Cardiac muscle cell (in vitro differentiated cells and primary cell): Measurements from ENCODE around the gene NT5C2. TPM values are rescaled to one million over a fixed set of nuclear protein-coding genes. Genes with fewer than 3 reads are reported as not detected.
A peak's percentile ranks its signal among the peaks of the same experiment; 100 is the strongest.
"Not testable (repeated sequence)": the region's sequence is repeated elsewhere in the genome, so short reads cannot be mapped to it uniquely, and the experiment has no call there.

Source experiments
- DNase-seq, 2 donors: peaks; one replicate each; pipeline versions ENCODE4 v3.0.0 to v3.0.0-alpha.2; 2010 to 2017; ENCODE audit warnings: low read depth in 1 of 2, low spot score in 1 of 2
- H3K27ac ChIP-seq: fragments of 200-600 bp; sonication (generic); 2 replicates; pipeline ENCODE4 v1.5.1; 2016
- H3K27me3 ChIP-seq: fragments of 200-600 bp; sonication (generic); 2 replicates; pipeline ENCODE4 v1.6.0; 2016; ENCODE audit warnings: control low read depth
- H3K36me3 ChIP-seq: fragments of 200-600 bp; sonication (generic); 2 replicates; pipeline ENCODE4 v1.5.1; 2016; ENCODE audit warnings: control low read depth
- H3K4me1 ChIP-seq: fragments of 200-600 bp; sonication (generic); 2 replicates; pipeline ENCODE4 v1.8.1; 2017; ENCODE audit warnings: low read depth, mild to moderate bottlenecking, mixed run types
- H3K4me3 ChIP-seq: fragments of 200-600 bp; sonication (generic); 2 replicates; pipeline ENCODE4 v1.5.1; 2016; ENCODE audit warnings: mild to moderate bottlenecking
- H3K9me3 ChIP-seq: fragments of 200-600 bp; sonication (generic); 2 replicates; pipeline ENCODE4 v1.5.1; 2017; ENCODE audit warnings: low read depth, mild to moderate bottlenecking, control low read depth
- polyA plus RNA-seq: library from polyadenylated mRNA; unstranded; fragments of >200 nt; fragmentation: Nextera tagmentation; extraction: Ambion mirVana; gene quantifications from 2 replicates; pipeline ENCODE4 v1.2.1, GENCODE V29; 2016
- total RNA-seq: library from RNA; depleted of rRNA; stranded (reverse); fragments of >200 nt; gene quantifications from 2 replicates; pipeline ENCODE4 v1.2.3, GENCODE V29; 2016
- TF ChIP-seq, protein P1 (sequence below): IDR thresholded peaks from 2 replicates; pipeline ENCODE4 v1.5.1; 2012; ENCODE audit warnings: low read depth, mild to moderate bottlenecking, low read length

NT5C2 gene
- total and polyA plus RNA-seq, 2 experiments from 2014 or later: 51.1 to 84.0 TPM

DNA sequence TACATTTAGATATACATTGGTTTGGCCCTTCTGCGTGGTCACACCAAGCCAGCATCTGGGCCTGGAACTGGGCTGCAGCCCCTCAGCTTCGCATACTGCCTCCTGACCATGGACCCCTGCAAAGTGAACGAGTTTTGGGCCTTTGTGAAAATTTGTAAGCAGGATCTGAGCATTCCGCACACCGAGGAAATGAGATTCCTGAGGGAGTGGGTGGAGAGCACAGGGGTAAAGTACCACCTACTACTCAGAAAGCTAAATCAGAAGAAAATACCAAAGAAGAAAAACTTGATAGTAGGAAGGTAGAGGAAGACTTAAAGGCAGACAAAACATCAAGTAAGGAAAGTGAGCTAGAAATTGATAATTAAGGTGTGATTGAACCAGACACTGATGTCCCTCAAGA is 22.5 kb upstream of the NT5C2 start:
- H3K27me3 ChIP-seq: no peaks in the 10 kb centered on the region
- H3K9me3 ChIP-seq: no peaks in the 10 kb centered on the region
- TF ChIP-seq, protein P1, sequence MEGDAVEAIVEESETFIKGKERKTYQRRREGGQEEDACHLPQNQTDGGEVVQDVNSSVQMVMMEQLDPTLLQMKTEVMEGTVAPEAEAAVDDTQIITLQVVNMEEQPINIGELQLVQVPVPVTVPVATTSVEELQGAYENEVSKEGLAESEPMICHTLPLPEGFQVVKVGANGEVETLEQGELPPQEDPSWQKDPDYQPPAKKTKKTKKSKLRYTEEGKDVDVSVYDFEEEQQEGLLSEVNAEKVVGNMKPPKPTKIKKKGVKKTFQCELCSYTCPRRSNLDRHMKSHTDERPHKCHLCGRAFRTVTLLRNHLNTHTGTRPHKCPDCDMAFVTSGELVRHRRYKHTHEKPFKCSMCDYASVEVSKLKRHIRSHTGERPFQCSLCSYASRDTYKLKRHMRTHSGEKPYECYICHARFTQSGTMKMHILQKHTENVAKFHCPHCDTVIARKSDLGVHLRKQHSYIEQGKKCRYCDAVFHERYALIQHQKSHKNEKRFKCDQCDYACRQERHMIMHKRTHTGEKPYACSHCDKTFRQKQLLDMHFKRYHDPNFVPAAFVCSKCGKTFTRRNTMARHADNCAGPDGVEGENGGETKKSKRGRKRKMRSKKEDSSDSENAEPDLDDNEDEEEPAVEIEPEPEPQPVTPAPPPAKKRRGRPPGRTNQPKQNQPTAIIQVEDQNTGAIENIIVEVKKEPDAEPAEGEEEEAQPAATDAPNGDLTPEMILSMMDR: no peak
- H3K4me1 ChIP-seq: peaks cover 11% of the 10 kb centered on the region
- DNase-seq: no peak
- H3K36me3 ChIP-seq: no peaks in the 10 kb centered on the region
- H3K27ac ChIP-seq: peak overlapping the region; percentile 78
- H3K4me3 ChIP-seq: no peak overlapping the region

DNA sequence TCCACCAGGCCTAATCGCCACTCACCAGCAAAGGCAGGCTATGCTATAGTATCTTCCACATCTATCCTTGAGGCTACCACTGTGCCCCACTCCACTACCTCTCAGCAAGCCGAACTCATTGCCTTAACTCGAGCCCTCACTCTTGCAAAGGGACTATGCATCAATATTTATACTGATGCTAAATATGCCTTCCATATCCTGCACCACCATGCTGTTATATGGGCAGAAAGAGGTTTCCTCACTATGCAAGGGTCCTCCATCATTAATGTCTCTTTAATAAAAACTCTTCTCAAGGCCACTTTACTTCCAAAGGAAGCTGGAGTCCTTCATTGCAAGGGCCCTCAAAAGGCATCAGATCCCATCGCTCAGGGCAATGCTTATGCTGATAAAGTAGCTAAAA is 17.2 kb upstream of the NT5C2 start:
- not testable (repeated sequence) for H3K4me3 ChIP-seq, H3K27ac ChIP-seq, H3K27me3 ChIP-seq, H3K36me3 ChIP-seq, H3K9me3 ChIP-seq, DNase-seq, H3K4me1 ChIP-seq

DNA sequence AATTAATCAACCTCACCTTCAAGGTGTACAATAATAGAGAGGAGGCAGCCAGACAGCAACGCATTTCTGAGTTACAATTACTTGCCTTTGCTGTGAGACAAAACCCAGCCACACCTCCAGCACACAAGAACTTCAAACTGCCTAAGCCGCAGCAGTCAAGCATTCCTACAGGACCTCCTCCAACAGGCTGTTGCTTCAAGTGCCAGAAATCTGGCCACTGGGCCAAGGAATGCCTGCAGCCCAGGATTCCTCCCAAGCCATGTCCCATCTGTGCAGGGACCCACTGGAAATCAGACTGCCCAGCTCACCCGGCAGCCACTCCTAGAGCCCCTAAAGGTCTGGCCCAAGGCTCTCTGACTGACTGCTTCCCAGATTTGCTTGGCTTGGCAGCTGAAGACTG is 14.6 kb upstream of the NT5C2 start:
- H3K36me3 ChIP-seq, H3K4me1 ChIP-seq, H3K4me3 ChIP-seq, H3K27me3 ChIP-seq, H3K9me3 ChIP-seq: not testable (repeated sequence)
- peak overlapping the region; percentile 39 for H3K27ac ChIP-seq
- DNase-seq: peak; percentile 40 to 70

DNA sequence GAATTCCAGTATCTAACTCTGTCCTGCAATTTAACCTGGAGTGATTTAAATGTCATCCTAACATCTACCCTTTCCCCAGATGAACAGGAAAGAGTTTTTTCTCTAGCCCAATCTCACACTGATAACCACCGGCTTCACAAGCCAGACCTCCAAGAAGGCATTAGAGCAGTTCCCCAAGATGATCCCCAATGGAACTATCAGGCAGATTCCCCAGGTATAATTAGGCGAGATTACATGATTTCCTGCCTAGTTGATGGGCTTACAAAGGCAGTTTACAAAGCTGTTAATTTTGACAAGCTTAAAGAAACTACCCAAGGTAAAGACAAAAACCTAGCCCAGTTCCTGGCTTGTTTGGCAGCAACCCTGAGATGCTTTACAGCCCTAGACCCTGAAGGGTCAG is 14.1 kb upstream of the NT5C2 start:
- Histone ChIP-seq H3K4me3 (no peak overlapping the region), H3K27ac (peak overlapping the region; percentile 39), H3K36me3 (no peaks in the 10 kb centered on the region), H3K27me3 (no peaks in the 10 kb centered on the region), H3K4me1 (no peaks in the 10 kb centered on the region), H3K9me3 (no peaks in the 10 kb centered on the region)
- DNase-seq: no peak
- TF ChIP-seq, protein P1: no peak

DNA sequence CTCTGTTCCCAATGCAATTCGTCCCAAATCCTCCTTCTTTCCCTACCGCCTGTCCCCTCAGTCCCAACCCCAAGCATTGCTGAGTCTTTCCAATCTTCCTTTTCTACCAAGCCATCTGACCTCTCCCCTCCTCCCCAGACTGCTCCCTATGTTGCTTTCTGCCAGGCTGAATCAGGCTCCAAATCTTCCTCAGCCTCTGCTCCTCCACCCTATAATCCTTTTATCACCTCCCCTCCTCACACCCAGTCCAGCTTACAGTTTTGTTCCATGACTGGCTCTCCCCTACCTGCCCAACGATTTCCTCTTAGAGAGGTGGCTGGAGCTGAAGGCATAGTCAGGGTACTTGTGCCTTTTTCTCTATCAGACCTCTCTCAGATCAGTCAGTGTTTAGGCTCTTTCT is 13.6 kb upstream of the NT5C2 start:
- peak overlapping the region; percentile 39 for H3K27ac ChIP-seq
- not testable (repeated sequence) for H3K27me3 ChIP-seq, H3K36me3 ChIP-seq, H3K4me1 ChIP-seq, H3K4me3 ChIP-seq, H3K9me3 ChIP-seq, DNase-seq

DNA sequence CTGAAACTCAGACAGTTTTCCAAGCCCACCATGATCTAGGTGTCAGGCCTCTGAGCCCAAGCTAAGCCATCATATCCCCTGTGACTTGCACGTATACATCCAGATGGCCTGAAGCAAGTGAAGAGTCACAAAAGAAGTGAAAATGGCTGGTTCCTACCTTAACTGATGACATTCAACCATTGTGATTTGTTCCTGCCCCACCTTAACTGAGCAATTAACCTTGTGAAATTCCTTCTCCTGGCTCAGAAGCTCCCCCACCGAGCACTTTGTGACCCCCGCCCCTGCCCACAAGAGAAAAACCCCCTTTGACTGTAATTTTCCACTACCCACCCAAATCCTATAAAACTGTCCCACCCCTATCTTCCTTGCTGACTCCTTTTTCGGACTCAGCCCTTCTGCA is 12.3 kb upstream of the NT5C2 start:
- H3K9me3 ChIP-seq, H3K36me3 ChIP-seq, H3K27ac ChIP-seq, H3K4me3 ChIP-seq, DNase-seq, H3K27me3 ChIP-seq, H3K4me1 ChIP-seq: not testable (repeated sequence)

DNA sequence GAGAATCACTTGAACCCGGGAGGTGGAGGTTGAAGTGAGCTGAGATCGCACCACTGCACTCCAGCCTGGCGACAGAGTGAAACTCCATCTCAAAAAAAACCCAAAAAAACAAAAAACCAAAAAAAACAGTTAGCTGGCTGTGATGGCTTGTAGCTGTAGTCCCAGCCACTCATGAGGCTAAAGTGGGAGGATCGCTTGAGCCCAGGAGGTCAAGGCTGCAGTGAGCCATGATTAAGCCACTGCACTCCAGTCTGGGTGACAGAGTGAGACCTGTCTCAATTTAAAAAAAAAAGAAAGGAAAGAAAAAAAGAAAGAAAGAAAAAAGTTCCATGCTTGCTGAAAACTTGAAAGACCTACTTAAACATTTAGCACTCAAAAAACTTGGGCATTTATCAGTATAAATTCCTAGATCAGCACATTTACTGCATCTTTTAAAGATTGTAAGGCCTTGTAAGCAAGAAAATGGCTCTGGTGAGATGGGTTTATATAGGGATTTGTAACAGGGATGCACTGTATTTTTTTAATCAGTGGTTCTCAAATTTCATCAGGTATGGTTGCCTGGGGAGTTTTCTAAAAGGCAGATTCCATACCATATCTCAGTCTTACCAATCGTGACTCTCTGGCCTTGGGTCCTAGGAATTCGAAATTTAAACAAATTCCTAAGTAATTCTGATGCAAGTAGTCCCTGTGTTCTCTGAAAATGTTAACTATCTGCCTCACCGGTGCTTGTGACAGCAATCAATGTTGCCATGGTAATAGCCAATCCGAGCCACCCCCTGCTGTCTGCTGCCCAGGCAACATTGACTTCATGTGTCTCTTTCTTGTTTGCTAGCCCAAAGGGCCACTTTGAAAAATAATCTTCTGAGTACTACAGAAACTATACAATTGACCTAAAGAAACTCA is 11.5 kb upstream of the NT5C2 start:
- H3K4me3 ChIP-seq: no peak overlapping the region
- H3K27me3 ChIP-seq: no peaks in the 10 kb centered on the region
- H3K9me3 ChIP-seq: no peaks in the 10 kb centered on the region
- no peaks in the 10 kb centered on the region for H3K4me1 ChIP-seq
- TF ChIP-seq, protein P1: no peak
- no peak overlapping the region for H3K27ac ChIP-seq
- DNase-seq: no peak
- H3K36me3 ChIP-seq: no peaks in the 10 kb centered on the region

DNA sequence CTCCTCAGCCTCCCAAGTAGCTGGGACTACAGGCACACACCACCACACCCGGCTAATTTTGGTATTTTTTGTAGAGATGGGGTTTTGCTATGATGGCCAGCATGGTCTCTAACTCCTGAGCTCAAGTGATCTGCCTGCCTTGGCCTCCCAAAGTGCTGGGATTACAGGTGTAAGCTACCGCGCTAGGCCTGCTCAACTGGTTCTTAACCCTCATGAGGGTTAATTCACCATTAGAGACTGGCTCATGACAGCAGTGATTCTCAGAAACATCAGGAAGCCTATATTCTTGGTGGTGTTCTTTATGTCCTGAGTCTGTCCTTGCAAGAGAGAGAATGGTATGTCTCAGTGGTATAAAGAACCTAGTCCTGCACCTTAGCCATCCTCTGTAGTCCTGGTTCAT is 10.4 kb upstream of the NT5C2 start:
- no peak overlapping the region for H3K27ac ChIP-seq
- no peak for DNase-seq
- H3K4me3 ChIP-seq: no peak overlapping the region
- TF ChIP-seq, protein P1: no peak
- no peaks in the 10 kb centered on the region for H3K4me1 ChIP-seq
- no peaks in the 10 kb centered on the region for H3K36me3 ChIP-seq
- H3K27me3 ChIP-seq: no peaks in the 10 kb centered on the region
- no peaks in the 10 kb centered on the region for H3K9me3 ChIP-seq
